Progenitor cell of endocrine pancreas (in vitro differentiated cells): Measurements from ENCODE around the gene GABRR1. TPM values are rescaled to one million over a fixed set of nuclear protein-coding genes. Genes with fewer than 3 reads are reported as not detected.

ENCODE experiments used
- DNase-seq: peaks from one replicate; pipeline ENCODE4 v3.0.0; 2021; ENCODE audit warnings: low spot score; ENCODE audit not compliant: unreplicated experiment
- H3K27ac Mint-ChIP-seq: 2 replicates; pipeline ENCODE4 v1.8.0; 2021; ENCODE audit warnings: mild to moderate bottlenecking, moderate library complexity, mixed read lengths
- H3K27me3 Mint-ChIP-seq: 2 replicates; pipeline ENCODE4 v1.8.0; 2021; ENCODE audit warnings: mixed read lengths
- H3K36me3 Mint-ChIP-seq: 2 replicates; pipeline ENCODE4 v1.8.0; 2022; ENCODE audit warnings: mixed read lengths; ENCODE audit not compliant: insufficient read depth
- H3K4me1 Mint-ChIP-seq: 2 replicates; pipeline ENCODE4 v1.8.0; 2021; ENCODE audit warnings: low read depth, mixed read lengths
- H3K4me3 Mint-ChIP-seq: 2 replicates; pipeline ENCODE4 v1.8.0; 2021; ENCODE audit warnings: low read depth, mild to moderate bottlenecking, moderate library complexity, mixed read lengths
- H3K9me3 Mint-ChIP-seq: 2 replicates; pipeline ENCODE4 v1.8.0; 2021; ENCODE audit warnings: low read depth, mixed read lengths
- CTCF ChIP-seq: fragments of 200-600 bp; sonication (generic); IDR thresholded peaks from one replicate; pipeline ENCODE4 v1.5.0; 2021; ENCODE audit warnings: antibody characterized with exemption, mild to moderate bottlenecking; ENCODE audit not compliant: unreplicated experiment
- total RNA-seq: library from RNA; stranded (reverse); gene quantifications from 2 replicates; pipeline ENCODE4 v1.2.1, GENCODE V29; 2021

GABRR1 gene
- total RNA-seq, 1 donor from 2014 or later: not detected

GRCh38 chr6:89216411-89216810, 747 bp downstream of the GABRR1 start:
- H3K36me3 Mint-ChIP-seq: no peaks in the 10 kb centered on the region
- H3K4me3 Mint-ChIP-seq: no peak overlapping the region
- peaks cover 4% of the 10 kb centered on the region for H3K9me3 Mint-ChIP-seq
- no peak for TF ChIP-seq CTCF
- H3K4me1 Mint-ChIP-seq: no peaks in the 10 kb centered on the region
- no peak overlapping the region for H3K27ac Mint-ChIP-seq
- H3K27me3 Mint-ChIP-seq: peaks cover 4% of the 10 kb centered on the region
- no peak for DNase-seq

- Mint-ChIP-seq H3K4me1 (no peaks in the 10 kb centered on the region), H3K27me3 (peaks cover 10% of the 10 kb centered on the region), H3K36me3 (no peaks in the 10 kb centered on the region), H3K27ac (no peak overlapping the region), H3K9me3 (peaks cover 4% of the 10 kb centered on the region), H3K4me3 (no peak overlapping the region)
- no peak for DNase-seq
- TF ChIP-seq CTCF: no peak
Observed at GRCh38 chr6:89215391-89215790, 1.8 kb downstream of the GABRR1 start.

- no peak overlapping the region for H3K27ac Mint-ChIP-seq
- no peaks in the 10 kb centered on the region for H3K36me3 Mint-ChIP-seq
- no peak for TF ChIP-seq CTCF
- H3K4me1 Mint-ChIP-seq: no peaks in the 10 kb centered on the region
- peaks cover 4% of the 10 kb centered on the region for H3K9me3 Mint-ChIP-seq
- no peak overlapping the region for H3K4me3 Mint-ChIP-seq
- peaks cover 10% of the 10 kb centered on the region for H3K27me3 Mint-ChIP-seq
- no peak for DNase-seq
Observed at GRCh38 chr6:89214197-89214596, 3.0 kb downstream of the GABRR1 start.

GRCh38 chr6:89212472-89212871, 4.7 kb downstream of the GABRR1 start:
- H3K4me3 Mint-ChIP-seq: no peak overlapping the region
- H3K9me3 Mint-ChIP-seq: peaks cover 4% of the 10 kb centered on the region
- no peak for TF ChIP-seq CTCF
- peaks cover 10% of the 10 kb centered on the region for H3K27me3 Mint-ChIP-seq
- no peaks in the 10 kb centered on the region for H3K4me1 Mint-ChIP-seq
- DNase-seq: no peak
- H3K27ac Mint-ChIP-seq: no peak overlapping the region
- no peaks in the 10 kb centered on the region for H3K36me3 Mint-ChIP-seq

GRCh38 chr6:89209457-89209856, 7.7 kb downstream of the GABRR1 start:
- no peak for TF ChIP-seq CTCF
- Mint-ChIP-seq H3K27me3 (peaks cover 10% of the 10 kb centered on the region), H3K9me3 (peaks cover 4% of the 10 kb centered on the region), H3K4me1 (no peaks in the 10 kb centered on the region), H3K27ac (no peak overlapping the region), H3K4me3 (no peak overlapping the region), H3K36me3 (no peaks in the 10 kb centered on the region)
- no peak for DNase-seq
